GM19468 (cell line): Measurements from ENCODE around the gene CCL17.

Source experiments
- ATAC-seq: cut with Tn5 transposase; IDR thresholded peaks from one replicate; pipeline ENCODE4 v1.9.1; 2021; ENCODE audit warnings: mild to moderate bottlenecking, moderate library complexity, moderate number of reproducible peaks; ENCODE audit not compliant: unreplicated experiment; ENCODE audit errors: extremely low read depth

The CCL17 gene

GRCh38 chr16:57377080-57377841 lies 27.3 kb upstream of the CCL17 start:
- ATAC-seq: peak; percentile 47

GRCh38 chr16:57379579-57379978 lies 25.0 kb upstream of the CCL17 start:
- ATAC-seq: no peak

GRCh38 chr16:57380671-57381462 lies 23.7 kb upstream of the CCL17 start:
- ATAC-seq: no peak

GRCh38 chr16:57381791-57382534 lies 22.6 kb upstream of the CCL17 start:
- ATAC-seq: no peak

- ATAC-seq: no peak
Observed at GRCh38 chr16:57382535-57383275, 21.9 kb upstream of the CCL17 start.

GRCh38 chr16:57383276-57384247 lies 21.0 kb upstream of the CCL17 start:
- ATAC-seq: no peak

GRCh38 chr16:57384248-57385070 lies 20.1 kb upstream of the CCL17 start:
- ATAC-seq: no peak

- ATAC-seq: no peak
Observed at GRCh38 chr16:57385083-57385482, 19.5 kb upstream of the CCL17 start.

- ATAC-seq: no peak
Observed at GRCh38 chr16:57386381-57386951, 18.1 kb upstream of the CCL17 start.

GRCh38 chr16:57387598-57388354 lies 16.8 kb upstream of the CCL17 start:
- ATAC-seq: no peak

- ATAC-seq: no peak
Observed at GRCh38 chr16:57388359-57389086, 16.0 kb upstream of the CCL17 start.

- no peak for ATAC-seq
Observed at GRCh38 chr16:57389087-57389468, 15.5 kb upstream of the CCL17 start.

- ATAC-seq: no peak
Observed at GRCh38 chr16:57390636-57391295, 13.8 kb upstream of the CCL17 start.

- ATAC-seq: no peak
Observed at GRCh38 chr16:57391300-57391699, 13.3 kb upstream of the CCL17 start.

- no peak for ATAC-seq
Observed at GRCh38 chr16:57391708-57392107, 12.9 kb upstream of the CCL17 start.

- no peak for ATAC-seq
Observed at GRCh38 chr16:57392694-57393093, 11.9 kb upstream of the CCL17 start.
